T-helper 1 cell (primary cell): ENCODE results near the gene NUDT2.
"Not testable (repeated sequence)": the region's sequence is repeated elsewhere in the genome, so short reads cannot be mapped to it uniquely, and the experiment has no call there.

Source experiments
- DNase-seq, 5 donors: peaks; one replicate each; pipeline ENCODE4 v3.0.0-alpha.2; 2012 to 2020
- total RNA-seq, 4 donors: gene quantifications; one replicate each; lab custom pipeline; 2026; lab: John Stamatoyannopoulos, UW

NUDT2 gene
- total RNA-seq = 7.2 to 11.6 (median 8.9) reads per million in 4 donors

- DNase-seq = peak; percentile 91 to 100 (median 95)
These were observed at the start of gene NUDT2, which contains the start of gene KIF24 for GRCh38 chr9:34328987-34329832. Gene NUDT2, plus strand, starts transcription at chr9:34329569. Its CDS starts 9,471 bp downstream, at chr9:34339040. Gene KIF24, minus strand, starts transcription at chr9:34329268. Its CDS starts 17,922 bp downstream, at chr9:34311346.

GRCh38 chr9:34282096-34282495, 47.3 kb upstream of the NUDT2 start:
- no peak for DNase-seq

- DNase-seq = no peak
These were observed 40.2 kb upstream of the NUDT2 start for GRCh38 chr9:34289159-34289558.

GRCh38 chr9:34291023-34291422, 38.3 kb upstream of the NUDT2 start:
- DNase-seq = no peak

GRCh38 chr9:34291423-34291822, 37.9 kb upstream of the NUDT2 start:
- DNase-seq = no peak

- no peak for DNase-seq
These were observed 36.8 kb upstream of the NUDT2 start for GRCh38 chr9:34292552-34292951.

- DNase-seq = not testable (repeated sequence)
These were observed 28.3 kb upstream of the NUDT2 start for GRCh38 chr9:34301064-34301463.

GRCh38 chr9:34308316-34308715, 21.1 kb upstream of the NUDT2 start:
- DNase-seq = not testable (repeated sequence)

GRCh38 chr9:34310215-34310614, 19.2 kb upstream of the NUDT2 start:
- no peak for DNase-seq

- no peak for DNase-seq
These were observed 17.7 kb upstream of the NUDT2 start for GRCh38 chr9:34311499-34312185.

GRCh38 chr9:34317436-34317835, 11.9 kb upstream of the NUDT2 start:
- DNase-seq = no peak

GRCh38 chr9:34318163-34318790, 11.1 kb upstream of the NUDT2 start:
- no peak for DNase-seq

- DNase-seq = no peak
These were observed 7.9 kb upstream of the NUDT2 start for GRCh38 chr9:34321451-34321850.

- no peak for DNase-seq
These were observed 6.3 kb upstream of the NUDT2 start for GRCh38 chr9:34322899-34323591.

- no peak for DNase-seq
These were observed 2.7 kb upstream of the NUDT2 start for GRCh38 chr9:34326690-34327089.

GRCh38 chr9:34328500-34328986, 826 bp upstream of the NUDT2 start:
- DNase-seq = no peak

- DNase-seq = no peak
These were observed 1.8 kb downstream of the NUDT2 start for GRCh38 chr9:34331196-34331595.

- DNase-seq = peak in 1 of 5 donors; percentile 12
These were observed 3.0 kb downstream of the NUDT2 start for GRCh38 chr9:34332076-34332964.

GRCh38 chr9:34333836-34334235, 4.5 kb downstream of the NUDT2 start:
- no peak for DNase-seq

- DNase-seq = no peak
These were observed 5.0 kb downstream of the NUDT2 start for GRCh38 chr9:34334337-34334824.

- DNase-seq = no peak
These were observed 5.5 kb downstream of the NUDT2 start for GRCh38 chr9:34334916-34335315.
